H1 (cell line): ENCODE results near the gene HTR3B. TPM values are rescaled to one million over a fixed set of nuclear protein-coding genes. Genes with fewer than 3 reads are reported as not detected.

ENCODE experiments used
- CTCF ChIA-PET: fragments of 300-600 bp; sonication (Branson Sonifier 250); formaldehyde crosslinking; loops from one replicate; lab custom pipeline; 2021; ENCODE audit not compliant: partially characterized antibody; lab: Charles Lee
- POLR2A ChIA-PET: fragments of 300-600 bp; sonication (Branson Sonifier 250); formaldehyde crosslinking; loops from one replicate; lab custom pipeline; 2021; ENCODE audit warnings: inconsistent platforms; ENCODE audit not compliant: partially characterized antibody; lab: Charles Lee
- DNase-seq, 2 experiments: peaks; one replicate each; pipeline versions ENCODE4 v3.0.0 to v3.0.0-alpha.2; 2010 to 2022; ENCODE audit warnings: low spot score in 2 of 2, low read depth in 1 of 2, mixed read lengths in 1 of 2
- FAIRE-seq: peaks from 2 replicates; lab custom pipeline; 2011; peaks lifted over from hg19 to GRCh38; lab: Jason Lieb, UNC
- H2AFZ ChIP-seq: 2 replicates; pipeline ENCODE4 v1.8.1; 2012; ENCODE audit warnings: low read length, inconsistent platforms
- H2AK5ac ChIP-seq: 2 replicates; pipeline ENCODE4 v1.6.1; 2013; ENCODE audit warnings: low read depth, low read length
- H2BK120ac ChIP-seq: replicated peaks from 2 replicates; pipeline ENCODE3; 2013; ENCODE audit warnings: low read depth, low read length, inconsistent platforms
- H2BK12ac ChIP-seq: 2 replicates; pipeline ENCODE4 v1.6.1; 2013; ENCODE audit warnings: low read depth, low read length
- H2BK15ac ChIP-seq: 2 replicates; pipeline ENCODE4 v1.6.1; 2013; ENCODE audit warnings: low read length
- H2BK20ac ChIP-seq: 2 replicates; pipeline ENCODE4 v1.6.1; 2013; ENCODE audit warnings: low read length
- H2BK5ac ChIP-seq: 2 replicates; pipeline ENCODE4 v1.6.1; 2013; ENCODE audit warnings: low read depth, low read length
- H3K14ac ChIP-seq: 2 replicates; pipeline ENCODE4 v1.6.1; 2013; ENCODE audit warnings: inconsistent platforms; ENCODE audit not compliant: insufficient read length
- H3K18ac ChIP-seq: 2 replicates; pipeline ENCODE4 v1.6.1; 2013; ENCODE audit warnings: low read length; ENCODE audit errors: extremely low read depth
- H3K23ac ChIP-seq: 2 replicates; pipeline ENCODE4 v1.6.1; 2013; ENCODE audit warnings: inconsistent platforms; ENCODE audit not compliant: insufficient read length
- H3K23me2 ChIP-seq: 2 replicates; pipeline ENCODE4 v1.6.1; 2013; ENCODE audit warnings: low read depth, low read length
- H3K27ac ChIP-seq: 2 replicates; pipeline ENCODE4 v1.6.1; 2011; ENCODE audit warnings: low read depth, low read length, inconsistent platforms
- H3K27me3 ChIP-seq, 4 experiments: replicated peaks in 1 of 4; 1 replicate in 1 of 4; 2 replicates in 3 of 4; pipeline versions ENCODE4 v1.6.1 to v1.8.1; 2011 to 2013; ENCODE audit warnings: low read length in 3 of 4, mild to moderate bottlenecking in 3 of 4, inconsistent platforms in 2 of 4, mixed read lengths in 2 of 4, moderate library complexity in 1 of 4; ENCODE audit not compliant: control insufficient read depth in 3 of 4, insufficient read depth in 3 of 4; ENCODE audit errors: extremely low read depth in 1 of 4
- H3K36me3 ChIP-seq, 4 experiments: 2 replicates each; pipeline versions ENCODE4 v1.6.1 to v1.8.1; 2011 to 2013; ENCODE audit warnings: mild to moderate bottlenecking in 4 of 4, low read length in 3 of 4, moderate library complexity in 2 of 4, control low read depth in 1 of 4, inconsistent platforms in 1 of 4; ENCODE audit not compliant: insufficient read depth in 4 of 4, control insufficient read depth in 2 of 4
- H3K4ac ChIP-seq: replicated peaks from 2 replicates; pipeline ENCODE3; 2013; ENCODE audit warnings: low read length, low read depth, mixed read lengths, inconsistent platforms; ENCODE audit not compliant: insufficient read length
- H3K4me1 ChIP-seq, 4 experiments: replicated peaks in 1 of 4; 1 replicate in 1 of 4; 2 replicates in 3 of 4; pipeline versions ENCODE4 v1.6.1 to v1.8.1; 2011 to 2013; ENCODE audit warnings: low read length in 3 of 4, inconsistent platforms in 2 of 4, mixed read lengths in 1 of 4; ENCODE audit not compliant: insufficient read depth in 4 of 4, control insufficient read depth in 3 of 4
- H3K4me2 ChIP-seq, 2 experiments: 2 replicates each; pipeline versions ENCODE4 v1.6.1 to v1.8.1; 2011 to 2013; ENCODE audit warnings: low read depth in 2 of 2, low read length in 2 of 2, control low read depth in 1 of 2, inconsistent platforms in 1 of 2, mild to moderate bottlenecking in 1 of 2; ENCODE audit not compliant: insufficient read depth in 1 of 2
- H3K4me3 ChIP-seq, 4 experiments: fragments of 200-600, 300-600 bp in 1 of 4; sonication (generic), shearing (Covaris generic), sonication (Bioruptor Twin) in 1 of 4; 2 replicates each; pipeline versions ENCODE4 v1.5.1 to v1.8.1; 2011 to 2016; ENCODE audit warnings: low read length in 4 of 4, low read depth in 3 of 4, control low read depth in 2 of 4, inconsistent platforms in 2 of 4, mild to moderate bottlenecking in 2 of 4, mixed read lengths in 1 of 4, moderate library complexity in 1 of 4; ENCODE audit not compliant: insufficient read depth in 2 of 4; ENCODE audit errors: extremely low read depth in 1 of 4
- H3K56ac ChIP-seq: replicated peaks from 2 replicates; pipeline ENCODE3; 2013; ENCODE audit warnings: low read depth, mild to moderate bottlenecking, mixed read lengths, low read length, inconsistent platforms; ENCODE audit not compliant: insufficient read length
- H3K79me1 ChIP-seq: 2 replicates; pipeline ENCODE4 v1.6.1; 2013; ENCODE audit warnings: low read depth, low read length, control low read depth
- H3K79me2 ChIP-seq, 2 experiments: 2 replicates each; pipeline versions ENCODE4 v1.6.1 to v1.8.1; 2012 to 2013; ENCODE audit warnings: low read length in 2 of 2, mild to moderate bottlenecking in 2 of 2, inconsistent platforms in 1 of 2; ENCODE audit not compliant: insufficient read depth in 2 of 2, control insufficient read depth in 1 of 2
- H3K9ac ChIP-seq, 4 experiments: replicated peaks in 1 of 4; 1 replicate in 1 of 4; 2 replicates in 3 of 4; pipeline versions ENCODE4 v1.6.1 to v1.8.1; 2011 to 2013; ENCODE audit warnings: low read depth in 3 of 4, low read length in 3 of 4, control low read depth in 2 of 4, mild to moderate bottlenecking in 2 of 4, moderate library complexity in 2 of 4, inconsistent platforms in 1 of 4; ENCODE audit errors: extremely low read depth in 1 of 4
- H3K9me3 ChIP-seq, 2 experiments: 2 replicates each; pipeline versions ENCODE4 v1.6.1 to v1.8.1; 2012 to 2013; ENCODE audit warnings: mild to moderate bottlenecking in 2 of 2, moderate library complexity in 2 of 2, control low read depth in 1 of 2, inconsistent platforms in 1 of 2, low read depth in 1 of 2, low read length in 1 of 2, mixed read lengths in 1 of 2; ENCODE audit not compliant: insufficient read depth in 2 of 2
- H4K20me1 ChIP-seq, 2 experiments: replicated peaks in 1 of 2; 2 replicates each; pipeline versions ENCODE3 to v1.8.1; 2011 to 2013; ENCODE audit warnings: inconsistent platforms in 2 of 2, low read length in 2 of 2, mild to moderate bottlenecking in 1 of 2; ENCODE audit not compliant: insufficient read depth in 2 of 2, control insufficient read depth in 1 of 2
- H4K5ac ChIP-seq: 2 replicates; pipeline ENCODE4 v1.6.1; 2013; ENCODE audit warnings: low read length, low read depth, mixed read lengths, inconsistent platforms; ENCODE audit not compliant: insufficient read length
- H4K8ac ChIP-seq: 2 replicates; pipeline ENCODE4 v1.8.0; 2013; ENCODE audit warnings: mild to moderate bottlenecking, moderate library complexity, low read length, inconsistent platforms; ENCODE audit not compliant: insufficient read depth; ENCODE audit errors: extremely low read depth
- H4K91ac ChIP-seq: replicated peaks from 2 replicates; pipeline ENCODE3; 2013; ENCODE audit warnings: low read length, mixed read lengths, inconsistent platforms; ENCODE audit not compliant: insufficient read length
- GTF2F1 ChIP-seq: IDR thresholded peaks from 2 replicates; pipeline ENCODE4 v1.6.1; 2012; ENCODE audit warnings: low read depth, low read length, improper control_type of control experiment, borderline replicate concordance
- JUND ChIP-seq: IDR thresholded peaks from 2 replicates; pipeline ENCODE4 v1.6.1; 2011; ENCODE audit warnings: mild to moderate bottlenecking, improper control_type of control experiment, low read length
- TCF12 ChIP-seq: IDR thresholded peaks from 2 replicates; pipeline ENCODE4 v1.6.1; 2011; ENCODE audit warnings: low read depth, mild to moderate bottlenecking, low read length
- WGBS, 2 experiments: shearing (Covaris generic) in 1 of 2; methylation state at CpG; one replicate each; pipeline versions ENCODE4 v1.1.6 to v1.1.7; 2013 to 2015; ENCODE audit warnings: low lambda C conversion rate in 2 of 2, mixed read lengths in 2 of 2, inconsistent platforms in 1 of 2, low coverage in 1 of 2, missing lambda C conversion rate in 1 of 2; ENCODE audit not compliant: insufficient replicate concordance in 2 of 2, insufficient coverage in 1 of 2, insufficient read length in 1 of 2; ENCODE audit errors: extremely low coverage in 1 of 2, missing lambda C conversion rate in 1 of 2; 5-methylcytosine and 5-hydroxymethylcytosine counted together
- polyA plus RNA-seq, 7 experiments: library from polyadenylated mRNA; depleted of rRNA in 3 of 7; stranded (reverse) in 5 of 7; unstranded in 2 of 7; fragments of >200 nt in 5 of 7; fragments of 200-250 nt in 2 of 7; gene quantifications; 1 replicate in 5 of 7; 2 replicates in 1 of 7; 4 replicates in 1 of 7; pipeline versions ENCODE4 v1.2.1 to v1.2.3, GENCODE V29; 2011 to 2013; ENCODE audit warnings: missing spikeins in 2 of 7, mixed read lengths in 2 of 7
- total RNA-seq: library from RNA; stranded (reverse); fragmentation: NEBNext Ultra II Directional; extraction: Animal tissue kit (Norgen Biotek cat#: 25700); gene quantifications from 2 replicates; pipeline ENCODE4 v1.2.1, GENCODE V29; 2021

The HTR3B gene
- total and polyA plus RNA-seq, 2 of the 8 experiments (the other 6 are each of a cell fraction or from before 2014, with no cell fraction given): not detected

GRCh38 chr11:113880971-113881370, 23.6 kb upstream of the HTR3B start:
- Histone ChIP-seq H3K27me3 (no peaks in the 10 kb centered on the region), H3K18ac (no peak overlapping the region), H2AFZ (no peak overlapping the region), H3K27ac (no peak overlapping the region), H4K5ac (no peak overlapping the region), H3K79me1 (no peaks in the 10 kb centered on the region), H3K4me3 (no peak overlapping the region), H2BK120ac (no peak overlapping the region), H3K56ac (no peak overlapping the region), H4K8ac (no peak overlapping the region), H3K36me3 (no peaks in the 10 kb centered on the region), H3K4me2 (no peak overlapping the region), H2BK12ac (no peak overlapping the region), H3K9ac (no peak overlapping the region), H3K79me2 (no peaks in the 10 kb centered on the region), H3K4me1 (peaks cover 0 to 8% (median 3%) of the 10 kb centered on the region in 4 experiments; a peak in 4 of 7 replicates), H2AK5ac (no peak overlapping the region), H3K14ac (no peak overlapping the region), H3K4ac (no peak overlapping the region), H4K91ac (peak overlapping the region; percentile 84), H3K23me2 (0 out of 2 replicates have a peak, but pooled peaks cover under 1% of the 10 kb centered on the region), H2BK15ac (no peak overlapping the region), H2BK20ac (no peak overlapping the region), H3K23ac (no peak overlapping the region), H2BK5ac (no peak overlapping the region), H4K20me1 (no peaks in the 10 kb centered on the region), H3K9me3 (no peaks in the 10 kb centered on the region; a peak in 1 of 4 replicates)
- 90% methylated on average over 4 of the region's 4 CpGs; no CpG with 5 or more reads in 1 of the 2 experiments for WGBS, 2 experiments
- POLR2A ChIA-PET: no interaction called here
- DNase-seq (no peak), FAIRE-seq (no peak)
- TF ChIP-seq JUND (no peak), GTF2F1 (no peak), TCF12 (no peak)
- CTCF ChIA-PET: interaction anchor here (0.8 kb wide), 1 partner anchor 24 kb away, joined by 3 read pairs; no protein-coding TSS in a partner anchor
